Astrocyte of the spinal cord (primary cell): Measurements from ENCODE around the gene AKT3.
"Not testable (repeated sequence)": the region's sequence is repeated elsewhere in the genome, so short reads cannot be mapped to it uniquely, and the experiment has no call there.

Source experiments
- DNase-seq: peaks from one replicate; pipeline ENCODE4 v3.0.0; 2011; ENCODE audit warnings: low read depth, low spot score
- H3K4me3 ChIP-seq: 2 replicates; pipeline ENCODE4 v1.5.1; 2011; ENCODE audit warnings: low read depth, mild to moderate bottlenecking, low read length, moderate library complexity
- CTCF ChIP-seq: IDR thresholded peaks from 2 replicates; pipeline ENCODE4 v1.5.1; 2012; ENCODE audit warnings: low read depth, mild to moderate bottlenecking, low read length, inconsistent platforms
- in situ Hi-C: cut with HindIII; loops from 2 replicates; pipeline ENCODE4 v1.10.0; 2017; ENCODE audit warnings: low sequenced_read_pairs

Gene AKT3

GRCh38 chr1:243827206-243827605 lies 22.8 kb downstream of the AKT3 start:
- no peak for TF ChIP-seq CTCF
- in situ Hi-C loops = no loop called here
- H3K4me3 ChIP-seq = no peak overlapping the region
- DNase-seq = no peak

- DNase-seq, in situ Hi-C loops, H3K4me3 ChIP-seq: not testable (repeated sequence)
Observed at GRCh38 chr1:243824907-243825306, 25.1 kb downstream of the AKT3 start.

- no peak overlapping the region for H3K4me3 ChIP-seq
- no peak for DNase-seq
- in situ Hi-C loops = no loop called here
- TF ChIP-seq CTCF = no peak
Observed at GRCh38 chr1:243821177-243821680, 28.8 kb downstream of the AKT3 start.

- in situ Hi-C loops = no loop called here
- H3K4me3 ChIP-seq = no peak overlapping the region
- TF ChIP-seq CTCF = no peak
- no peak for DNase-seq
Observed at GRCh38 chr1:243819438-243819839, 30.6 kb downstream of the AKT3 start.

DNA sequence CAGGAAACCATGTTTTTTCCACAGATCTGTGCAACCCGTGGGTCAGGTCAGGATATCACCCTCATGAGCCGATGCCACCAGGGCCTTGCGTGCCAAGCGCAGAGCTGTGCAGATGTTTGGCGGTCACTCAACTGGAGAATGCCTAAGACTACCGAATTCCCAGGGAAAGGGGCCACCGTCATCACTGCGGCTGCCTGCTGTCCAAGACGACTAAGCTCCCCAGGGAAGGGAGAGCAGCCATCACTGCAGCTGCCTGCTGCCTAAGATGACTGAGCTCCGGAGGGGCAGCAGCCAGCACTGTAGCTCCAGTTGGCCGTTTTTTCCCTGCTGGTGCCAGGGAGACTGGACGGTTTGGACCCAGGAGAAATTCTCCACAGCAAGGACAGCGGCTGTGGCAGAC lies 31.1 kb downstream of the AKT3 start:
- no peak overlapping the region for H3K4me3 ChIP-seq
- TF ChIP-seq CTCF = no peak
- in situ Hi-C loops = no loop called here
- DNase-seq = no peak

DNA sequence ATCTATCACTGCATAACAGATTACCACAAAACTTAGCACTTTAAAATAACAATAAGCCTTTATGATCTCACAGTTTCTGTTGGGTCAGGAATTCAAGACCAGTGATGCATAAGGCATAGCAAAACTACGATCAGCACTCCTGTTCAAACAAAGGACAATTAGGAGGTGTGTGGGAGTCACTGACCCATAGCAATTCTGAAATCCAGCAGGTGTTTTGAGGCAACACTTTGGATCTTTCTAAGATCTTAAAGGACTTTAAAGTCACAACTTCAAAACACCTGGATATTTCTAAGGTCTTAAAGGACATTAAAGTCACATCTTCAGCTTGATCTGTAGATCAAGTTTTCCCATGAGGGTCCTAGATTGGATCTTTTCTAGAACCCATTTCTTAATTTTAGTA lies 35.3 kb downstream of the AKT3 start:
- in situ Hi-C loops = no loop called here
- no peak for TF ChIP-seq CTCF
- no peak overlapping the region for H3K4me3 ChIP-seq
- DNase-seq = no peak

GRCh38 chr1:243807346-243807745 lies 42.7 kb downstream of the AKT3 start:
- DNase-seq, H3K4me3 ChIP-seq, in situ Hi-C loops: not testable (repeated sequence)

DNA sequence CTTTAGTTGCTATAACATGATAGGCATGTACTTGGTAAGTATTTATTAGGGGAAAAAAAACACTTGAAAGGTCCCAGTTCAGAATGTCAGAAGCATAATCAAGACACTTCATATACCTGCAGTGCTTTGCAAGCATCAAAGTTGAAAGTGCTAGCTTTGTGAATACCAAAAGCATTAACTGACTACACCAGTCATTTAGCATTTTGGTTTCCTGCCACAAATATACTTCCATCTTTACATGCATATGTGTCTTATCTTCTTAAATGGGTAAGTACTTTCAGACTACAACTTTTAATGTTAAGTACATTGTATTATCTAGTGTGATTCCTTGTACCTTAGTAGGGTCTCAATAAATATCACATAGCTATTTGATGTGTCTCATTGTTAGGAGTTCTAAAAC lies 43.7 kb downstream of the AKT3 start:
- H3K4me3 ChIP-seq = no peak overlapping the region
- no peak for TF ChIP-seq CTCF
- in situ Hi-C loops = no loop called here
- DNase-seq = no peak
